Measurements from ENCODE around the gene CDK17. TPM values are rescaled to one million over a fixed set of nuclear protein-coding genes. Genes with fewer than 3 reads are reported as not detected.
"Not testable (repeated sequence)": the region's sequence is repeated elsewhere in the genome, so short reads cannot be mapped to it uniquely, and the experiment has no call there.

Gene CDK17
- total RNA-seq, 1 donor, result 73.8 TPM

GRCh38 chr12:96322720-96323119 is 77.5 kb downstream of the CDK17 start:
- TF ChIP-seq CTCF (IDR thresholded peaks at IDR 0.05; ENCODE audit: insufficient read depth, low read depth, low read length), result no peak
- no peak overlapping the region for H3K4me3 ChIP-seq (ENCODE audit: low read depth, low read length)

DNA sequence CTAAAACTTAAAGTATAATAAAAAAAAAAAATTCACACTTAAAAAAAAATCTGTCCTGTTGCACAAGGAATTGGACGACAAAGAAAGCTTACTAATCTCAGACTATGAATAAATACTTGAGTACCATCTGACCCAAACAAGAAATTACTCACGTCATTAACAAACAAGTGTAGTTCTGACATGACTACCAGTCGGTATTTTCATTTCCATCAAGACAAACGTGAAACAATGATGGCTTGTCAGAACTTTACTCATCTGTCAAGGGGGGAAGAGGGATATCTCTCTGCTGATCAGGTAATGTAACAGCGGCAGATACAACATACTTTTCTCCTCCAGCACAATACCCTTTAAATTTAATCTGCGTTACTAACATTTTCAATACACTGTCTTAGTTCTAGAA is 78.3 kb downstream of the CDK17 start:
- DNase-seq (ENCODE audit: low read depth), result no peak
- no peak for TF ChIP-seq CTCF (IDR thresholded peaks at IDR 0.05; ENCODE audit: insufficient read depth, low read depth, low read length)
- H3K4me3 ChIP-seq (ENCODE audit: low read depth, low read length), result no peak overlapping the region

More at GRCh38 chr12:96322720-96323119, 77.5 kb downstream of the CDK17 start:
- no peak for DNase-seq (ENCODE audit: low read depth)

DNA sequence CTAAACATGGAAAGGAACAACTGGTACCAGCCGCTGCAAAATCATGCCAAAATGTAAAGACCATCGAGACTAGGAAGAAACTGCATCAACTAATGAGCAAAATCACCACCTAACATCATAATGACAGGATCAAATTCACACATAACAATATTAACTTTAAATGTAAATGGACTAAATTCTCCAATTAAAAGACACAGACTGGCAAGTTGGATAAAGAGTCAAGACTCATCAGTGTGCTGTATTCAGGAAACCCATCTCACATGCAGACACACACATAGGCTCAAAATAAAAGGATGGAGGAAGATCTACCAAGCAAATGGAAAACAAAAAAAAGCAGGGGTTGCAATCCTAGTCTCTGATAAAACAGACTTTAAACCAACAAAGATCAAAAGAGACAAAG is 82.4 kb downstream of the CDK17 start:
- H3K4me3 ChIP-seq (ENCODE audit: low read depth, low read length); DNase-seq (ENCODE audit: low read depth): not testable (repeated sequence)

- not testable (repeated sequence) for DNase-seq (ENCODE audit: low read depth)
- peak overlapping the region; percentile 50 for H3K4me3 ChIP-seq (ENCODE audit: low read depth, low read length)
Observed at GRCh38 chr12:96315741-96316481, 84.3 kb downstream of the CDK17 start.

GRCh38 chr12:96314723-96315122 is 85.5 kb downstream of the CDK17 start:
- no peak for DNase-seq (ENCODE audit: low read depth)
- TF ChIP-seq CTCF (IDR thresholded peaks at IDR 0.05; ENCODE audit: insufficient read depth, low read depth, low read length), result no peak
- H3K4me3 ChIP-seq (ENCODE audit: low read depth, low read length), result no peak overlapping the region

GRCh38 chr12:96313606-96314005 is 86.6 kb downstream of the CDK17 start:
- no peak for DNase-seq (ENCODE audit: low read depth)
- H3K4me3 ChIP-seq (ENCODE audit: low read depth, low read length), result no peak overlapping the region
- no peak for TF ChIP-seq CTCF (IDR thresholded peaks at IDR 0.05; ENCODE audit: insufficient read depth, low read depth, low read length)

DNA sequence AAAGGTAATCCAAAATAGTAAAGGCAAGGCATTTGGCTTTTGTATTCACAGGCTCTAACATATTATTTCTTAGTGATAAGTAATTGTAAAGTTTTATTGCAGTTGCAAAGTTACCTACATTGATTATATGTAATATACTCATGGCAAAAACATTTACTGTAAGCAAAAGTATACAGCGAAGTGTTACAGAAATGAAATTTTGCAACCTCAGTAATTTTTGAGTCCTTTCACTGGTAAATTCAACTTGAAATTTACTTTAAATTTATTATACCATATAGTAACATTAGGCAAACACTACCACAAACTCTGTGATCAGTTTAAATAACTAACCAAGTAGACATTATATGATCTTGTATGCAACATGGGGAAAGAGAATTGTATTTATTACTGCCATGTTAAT is 89.0 kb downstream of the CDK17 start:
- DNase-seq (ENCODE audit: low read depth), result no peak
- no peak for TF ChIP-seq CTCF (IDR thresholded peaks at IDR 0.05; ENCODE audit: insufficient read depth, low read depth, low read length)
- H3K4me3 ChIP-seq (ENCODE audit: low read depth, low read length), result no peak overlapping the region

- no peak overlapping the region for H3K4me3 ChIP-seq (ENCODE audit: low read depth, low read length)
- DNase-seq (ENCODE audit: low read depth), result no peak
- no peak for TF ChIP-seq CTCF (IDR thresholded peaks at IDR 0.05; ENCODE audit: insufficient read depth, low read depth, low read length)
Observed at GRCh38 chr12:96310067-96310466, 90.2 kb downstream of the CDK17 start.

Data from fibroblast of villous mesenchyme (primary cell).